Fibroblast of the aortic adventitia (primary cell): ENCODE data around the gene HBE1. TPM values are rescaled to one million over a fixed set of nuclear protein-coding genes. Genes with fewer than 3 reads are reported as not detected.
A peak's percentile ranks its signal among the peaks of the same experiment; 100 is the strongest.
"Not testable (repeated sequence)": the region's sequence is repeated elsewhere in the genome, so short reads cannot be mapped to it uniquely, and the experiment has no call there.

Experiments
- DNase-seq: peaks from one replicate; pipeline ENCODE4 v3.0.0-alpha.2; 2010; ENCODE audit warnings: low read depth
- H3K4me3 ChIP-seq: 2 replicates; pipeline ENCODE4 v1.5.1; 2011; ENCODE audit warnings: low read depth, mild to moderate bottlenecking, control low read depth, low read length, moderate library complexity
- CTCF ChIP-seq: IDR thresholded peaks from 2 replicates; pipeline ENCODE4 v1.5.1; 2011; ENCODE audit warnings: mild to moderate bottlenecking, low read length, control low read depth, inconsistent platforms; ENCODE audit not compliant: insufficient read depth
- total RNA-seq: library from RNA; depleted of rRNA; stranded (reverse); fragments of >200 nt; gene quantifications from 2 replicates; pipeline ENCODE4 v1.2.3, GENCODE V29; 2012; ENCODE audit warnings: low replicate concordance

HBE1 gene
- not detected in 2 replicates for total RNA-seq

DNA sequence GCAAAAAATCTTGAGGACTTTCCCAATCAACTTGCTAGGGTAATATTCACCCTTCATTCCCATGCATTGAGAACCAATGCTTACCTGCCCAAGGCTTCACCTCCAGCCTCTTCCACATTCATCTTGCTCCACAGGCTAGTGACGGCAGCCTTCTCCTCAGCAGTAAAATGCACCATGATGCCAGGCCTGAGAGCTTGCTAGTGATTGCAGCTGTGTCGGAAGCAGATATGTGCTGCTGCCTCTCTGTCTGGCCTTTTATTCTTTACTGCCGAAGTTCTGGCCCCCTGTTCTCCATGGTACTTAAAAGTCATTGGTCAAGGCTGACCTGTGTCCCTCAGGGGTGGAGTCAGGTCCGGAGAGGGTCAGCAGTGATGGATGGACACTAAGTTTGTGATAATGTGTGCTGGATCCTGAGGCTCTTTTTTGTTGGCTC, at the start of gene HBE1:
HBE1 (minus strand) TSS at position 231 of the 433 bp plus-strand sequence; CDS start at position 176, 55 bp downstream.
- H3K4me3 ChIP-seq = no peak within 1 kb of the TSS
- DNase-seq = no peak
- TF ChIP-seq CTCF = no peak

DNA sequence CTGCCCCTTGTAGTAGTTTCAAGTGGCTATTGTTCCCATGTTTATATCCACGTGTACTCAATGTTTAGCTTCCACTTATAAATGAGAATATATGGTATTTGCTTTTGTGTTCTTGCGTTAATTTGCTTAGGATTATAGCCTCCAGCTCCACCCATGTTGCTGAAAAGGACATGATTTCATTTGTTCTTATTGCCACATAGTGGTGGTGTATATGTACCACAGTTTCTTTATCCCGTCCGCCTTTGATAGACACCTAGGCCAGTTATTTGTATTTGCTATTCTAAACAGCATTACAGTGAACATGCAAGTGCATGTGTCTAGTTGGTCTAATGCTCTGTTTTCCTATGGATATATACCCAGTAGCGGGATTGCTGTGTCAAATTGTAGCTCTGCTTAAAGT, 47.5 kb upstream of the HBE1 start:
- DNase-seq = no peak
- no peak for TF ChIP-seq CTCF
- H3K4me3 ChIP-seq = no peak overlapping the region

GRCh38 chr11:5313326-5314023, 43.7 kb upstream of the HBE1 start:
- H3K4me3 ChIP-seq, DNase-seq: not testable (repeated sequence)

- H3K4me3 ChIP-seq = no peak overlapping the region
- DNase-seq = no peak
- no peak for TF ChIP-seq CTCF
These were observed 40.7 kb upstream of the HBE1 start for GRCh38 chr11:5310423-5310822.

GRCh38 chr11:5307256-5308019, 37.7 kb upstream of the HBE1 start:
- TF ChIP-seq CTCF = no peak
- no peak overlapping the region for H3K4me3 ChIP-seq
- peak; percentile 34 for DNase-seq

DNA sequence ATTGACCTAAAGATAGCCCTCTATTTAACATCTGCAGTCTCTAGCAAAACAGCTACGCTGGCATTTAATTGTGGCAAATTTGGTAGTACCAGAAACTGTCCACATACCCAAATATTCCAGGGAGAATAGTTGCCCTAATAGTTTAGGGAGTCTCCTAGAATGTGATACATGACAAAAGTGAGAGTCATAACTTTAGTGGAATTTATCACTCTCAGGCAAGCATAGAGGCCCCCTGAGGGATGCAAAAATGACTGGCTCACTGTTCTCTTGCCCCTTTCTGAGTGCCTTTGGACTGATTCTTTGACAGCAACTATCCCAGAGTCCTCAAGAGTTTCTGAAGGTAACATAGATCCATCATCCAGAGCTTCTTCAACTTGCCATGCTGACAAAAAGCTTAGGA, 34.3 kb upstream of the HBE1 start:
- TF ChIP-seq CTCF = no peak
- DNase-seq = no peak
- H3K4me3 ChIP-seq = no peak overlapping the region

- no peak for TF ChIP-seq CTCF
These were observed 33.9 kb upstream of the HBE1 start for GRCh38 chr11:5303626-5304025.

More at GRCh38 chr11:5303626-5304025, 33.9 kb upstream of the HBE1 start:
- no peak for DNase-seq
- H3K4me3 ChIP-seq = no peak overlapping the region
